Measurements from ENCODE around the gene UST.
"Not testable (repeated sequence)": the region's sequence is repeated elsewhere in the genome, so short reads cannot be mapped to it uniquely, and the experiment has no call there.

The UST gene

GRCh38 chr6:149098700-149099276 lies 352.0 kb downstream of the UST start:
- Mint-ChIP-seq H3K4me1 (ENCODE audit: low read depth) (peaks cover 39% of the 10 kb centered on the region), H3K27me3 (no peaks in the 10 kb centered on the region), H3K36me3 (peaks cover 35% of the 10 kb centered on the region), H3K4me3 (no peak overlapping the region), H3K27ac (no peak overlapping the region), H3K9me3 (ENCODE audit: low read depth) (peaks cover 30% of the 10 kb centered on the region)

- Mint-ChIP-seq H3K27ac (no peak overlapping the region), H3K4me3 (no peak overlapping the region), H3K4me1 (ENCODE audit: low read depth) (peaks cover 13% of the 10 kb centered on the region), H3K36me3 (peaks cover 35% of the 10 kb centered on the region), H3K27me3 (no peaks in the 10 kb centered on the region), H3K9me3 (ENCODE audit: low read depth) (peaks cover 30% of the 10 kb centered on the region)
These were observed 355.5 kb downstream of the UST start for GRCh38 chr6:149102324-149102723.

- not testable (repeated sequence) for H3K4me3 Mint-ChIP-seq; H3K27me3 Mint-ChIP-seq; H3K4me1 Mint-ChIP-seq (ENCODE audit: low read depth); H3K27ac Mint-ChIP-seq
- Mint-ChIP-seq H3K36me3 (peaks cover 21% of the 10 kb centered on the region), H3K9me3 (ENCODE audit: low read depth) (peaks cover 16% of the 10 kb centered on the region)
These were observed 357.1 kb downstream of the UST start for GRCh38 chr6:149103950-149104349.

- H3K36me3 Mint-ChIP-seq, result peaks cover 13% of the 10 kb centered on the region
- H3K27me3 Mint-ChIP-seq, result no peaks in the 10 kb centered on the region
- H3K4me1 Mint-ChIP-seq (ENCODE audit: low read depth), result peaks cover 23% of the 10 kb centered on the region
- H3K4me3 Mint-ChIP-seq, result no peak overlapping the region
- no peak overlapping the region for H3K27ac Mint-ChIP-seq
- H3K9me3 Mint-ChIP-seq (ENCODE audit: low read depth), result peaks cover 11% of the 10 kb centered on the region
These were observed 360.7 kb downstream of the UST start for GRCh38 chr6:149107520-149107919.

GRCh38 chr6:149108038-149108748 lies 361.4 kb downstream of the UST start:
- H3K4me3 Mint-ChIP-seq, result no peak overlapping the region
- H3K27ac Mint-ChIP-seq, result no peak overlapping the region
- H3K4me1 Mint-ChIP-seq (ENCODE audit: low read depth), result peaks cover 27% of the 10 kb centered on the region
- no peaks in the 10 kb centered on the region for H3K27me3 Mint-ChIP-seq
- peaks cover 9% of the 10 kb centered on the region for H3K36me3 Mint-ChIP-seq
- H3K9me3 Mint-ChIP-seq (ENCODE audit: low read depth), result peaks cover 13% of the 10 kb centered on the region

- Mint-ChIP-seq H3K27me3 (no peaks in the 10 kb centered on the region), H3K36me3 (peaks cover 7% of the 10 kb centered on the region), H3K9me3 (ENCODE audit: low read depth) (peaks cover 11% of the 10 kb centered on the region), H3K27ac (no peak overlapping the region), H3K4me1 (ENCODE audit: low read depth) (peaks cover 27% of the 10 kb centered on the region), H3K4me3 (no peak overlapping the region)
These were observed 361.9 kb downstream of the UST start for GRCh38 chr6:149108749-149109100.

GRCh38 chr6:149109397-149110070 lies 362.7 kb downstream of the UST start:
- Mint-ChIP-seq H3K4me1 (ENCODE audit: low read depth) (peaks cover 29% of the 10 kb centered on the region), H3K27ac (no peak overlapping the region), H3K4me3 (no peak overlapping the region), H3K36me3 (peaks cover 9% of the 10 kb centered on the region), H3K27me3 (no peaks in the 10 kb centered on the region), H3K9me3 (ENCODE audit: low read depth) (peaks cover 11% of the 10 kb centered on the region)

- Mint-ChIP-seq H3K27me3 (no peaks in the 10 kb centered on the region), H3K27ac (no peak overlapping the region), H3K36me3 (peaks cover 9% of the 10 kb centered on the region), H3K4me1 (ENCODE audit: low read depth) (peaks cover 43% of the 10 kb centered on the region), H3K9me3 (ENCODE audit: low read depth) (peaks cover 11% of the 10 kb centered on the region), H3K4me3 (no peak overlapping the region)
These were observed 364.8 kb downstream of the UST start for GRCh38 chr6:149111556-149112115.

- peaks cover 9% of the 10 kb centered on the region for H3K36me3 Mint-ChIP-seq
- no peak overlapping the region for H3K27ac Mint-ChIP-seq
- H3K4me1 Mint-ChIP-seq (ENCODE audit: low read depth), result peaks cover 50% of the 10 kb centered on the region
- peaks cover 11% of the 10 kb centered on the region for H3K9me3 Mint-ChIP-seq (ENCODE audit: low read depth)
- no peaks in the 10 kb centered on the region for H3K27me3 Mint-ChIP-seq
- no peak overlapping the region for H3K4me3 Mint-ChIP-seq
These were observed 366.1 kb downstream of the UST start for GRCh38 chr6:149112976-149113375.

- Mint-ChIP-seq H3K36me3 (peaks cover 11% of the 10 kb centered on the region), H3K9me3 (ENCODE audit: low read depth) (peaks cover 11% of the 10 kb centered on the region), H3K27ac (no peak overlapping the region), H3K4me3 (no peak overlapping the region), H3K27me3 (no peaks in the 10 kb centered on the region), H3K4me1 (ENCODE audit: low read depth) (peaks cover 52% of the 10 kb centered on the region)
These were observed 367.3 kb downstream of the UST start for GRCh38 chr6:149114167-149114566.

- Mint-ChIP-seq H3K27me3 (no peaks in the 10 kb centered on the region), H3K9me3 (ENCODE audit: low read depth) (peaks cover 5% of the 10 kb centered on the region), H3K36me3 (peaks cover 9% of the 10 kb centered on the region), H3K4me3 (no peak overlapping the region), H3K27ac (peak overlapping the region; percentile 58), H3K4me1 (ENCODE audit: low read depth) (peaks cover 50% of the 10 kb centered on the region)
These were observed 372.2 kb downstream of the UST start for GRCh38 chr6:149118737-149119653.

- Mint-ChIP-seq H3K36me3 (peaks cover 16% of the 10 kb centered on the region), H3K27me3 (no peaks in the 10 kb centered on the region), H3K27ac (peak overlapping the region; percentile 66), H3K9me3 (ENCODE audit: low read depth) (peaks cover 13% of the 10 kb centered on the region), H3K4me1 (ENCODE audit: low read depth) (peaks cover 58% of the 10 kb centered on the region), H3K4me3 (no peak overlapping the region)
These were observed 376.3 kb downstream of the UST start for GRCh38 chr6:149122850-149123821.

GRCh38 chr6:149125309-149125708 lies 378.5 kb downstream of the UST start:
- peaks cover 13% of the 10 kb centered on the region for H3K9me3 Mint-ChIP-seq (ENCODE audit: low read depth)
- peaks cover 72% of the 10 kb centered on the region for H3K4me1 Mint-ChIP-seq (ENCODE audit: low read depth)
- no peak overlapping the region for H3K4me3 Mint-ChIP-seq
- no peaks in the 10 kb centered on the region for H3K27me3 Mint-ChIP-seq
- H3K27ac Mint-ChIP-seq, result no peak overlapping the region
- peaks cover 14% of the 10 kb centered on the region for H3K36me3 Mint-ChIP-seq
